Measurements from ENCODE around the gene SAMMSON.
A peak's percentile ranks its signal among the peaks of the same experiment; 100 is the strongest.

The SAMMSON gene

GRCh38 chr3:69987833-69988232, 11.7 kb upstream of the SAMMSON start:
- Histone ChIP-seq H3K27me3 (ENCODE audit: control insufficient read depth, insufficient read depth, low read length) (no peaks in the 10 kb centered on the region), H3K27ac (ENCODE audit: low read depth, low read length) (no peak overlapping the region), H3K4me1 (ENCODE audit: control insufficient read depth, insufficient read depth, low read length) (no peaks in the 10 kb centered on the region), H3K36me3 (ENCODE audit: control insufficient read depth, insufficient read depth, low read length) (no peaks in the 10 kb centered on the region), H3K4me3 (ENCODE audit: low read length) (no peak overlapping the region), H3K9ac (ENCODE audit: low read length) (no peak overlapping the region)

GRCh38 chr3:69993757-69994156, 5.8 kb upstream of the SAMMSON start:
- Histone ChIP-seq H3K4me3 (ENCODE audit: low read length) (no peak overlapping the region), H3K27me3 (ENCODE audit: control insufficient read depth, insufficient read depth, low read length) (no peaks in the 10 kb centered on the region), H3K9ac (ENCODE audit: low read length) (no peak overlapping the region), H3K27ac (ENCODE audit: low read depth, low read length) (no peak overlapping the region), H3K36me3 (ENCODE audit: control insufficient read depth, insufficient read depth, low read length) (no peaks in the 10 kb centered on the region), H3K4me1 (ENCODE audit: control insufficient read depth, insufficient read depth, low read length) (no peaks in the 10 kb centered on the region)

- Histone ChIP-seq H3K9ac (ENCODE audit: low read length) (no peak overlapping the region), H3K27me3 (ENCODE audit: control insufficient read depth, insufficient read depth, low read length) (no peaks in the 10 kb centered on the region), H3K36me3 (ENCODE audit: control insufficient read depth, insufficient read depth, low read length) (no peaks in the 10 kb centered on the region), H3K27ac (ENCODE audit: low read depth, low read length) (no peak overlapping the region), H3K4me1 (ENCODE audit: control insufficient read depth, insufficient read depth, low read length) (no peaks in the 10 kb centered on the region), H3K4me3 (ENCODE audit: low read length) (no peak overlapping the region)
Observed at GRCh38 chr3:69994919-69995318, 4.6 kb upstream of the SAMMSON start.

GRCh38 chr3:69997631-69998307, 1.8 kb upstream of the SAMMSON start:
- peak overlapping the region; percentile 72 for H3K27ac ChIP-seq (ENCODE audit: low read depth, low read length)

GRCh38 chr3:69998759-69999139, 784 bp upstream of the SAMMSON start:
- Histone ChIP-seq H3K4me1 (ENCODE audit: control insufficient read depth, insufficient read depth, low read length) (no peaks in the 10 kb centered on the region), H3K4me3 (ENCODE audit: low read length) (no peak overlapping the region), H3K36me3 (ENCODE audit: control insufficient read depth, insufficient read depth, low read length) (no peaks in the 10 kb centered on the region), H3K9ac (ENCODE audit: low read length) (no peak overlapping the region), H3K27me3 (ENCODE audit: control insufficient read depth, insufficient read depth, low read length) (no peaks in the 10 kb centered on the region), H3K27ac (ENCODE audit: low read depth, low read length) (peak overlapping the region; percentile 72)

More at GRCh38 chr3:69997631-69998307, 1.8 kb upstream of the SAMMSON start:
- no peak overlapping the region for H3K9ac ChIP-seq (ENCODE audit: low read length)
- no peaks in the 10 kb centered on the region for H3K27me3 ChIP-seq (ENCODE audit: control insufficient read depth, insufficient read depth, low read length)
- no peak overlapping the region for H3K4me3 ChIP-seq (ENCODE audit: low read length)
- no peaks in the 10 kb centered on the region for H3K4me1 ChIP-seq (ENCODE audit: control insufficient read depth, insufficient read depth, low read length)
- H3K36me3 ChIP-seq (ENCODE audit: control insufficient read depth, insufficient read depth, low read length) = no peaks in the 10 kb centered on the region

GRCh38 chr3:70000028-70000410, 486 bp downstream of the SAMMSON start:
- H3K4me3 ChIP-seq (ENCODE audit: low read length) = no peak overlapping the region
- H3K27me3 ChIP-seq (ENCODE audit: control insufficient read depth, insufficient read depth, low read length) = no peaks in the 10 kb centered on the region
- peak overlapping the region; percentile 21 for H3K27ac ChIP-seq (ENCODE audit: low read depth, low read length)

GRCh38 chr3:70000563-70001081, 1.1 kb downstream of the SAMMSON start:
- Histone ChIP-seq H3K4me3 (ENCODE audit: low read length) (no peak overlapping the region), H3K4me1 (ENCODE audit: control insufficient read depth, insufficient read depth, low read length) (no peaks in the 10 kb centered on the region), H3K9ac (ENCODE audit: low read length) (no peak overlapping the region), H3K27me3 (ENCODE audit: control insufficient read depth, insufficient read depth, low read length) (no peaks in the 10 kb centered on the region), H3K27ac (ENCODE audit: low read depth, low read length) (no peak overlapping the region), H3K36me3 (ENCODE audit: control insufficient read depth, insufficient read depth, low read length) (no peaks in the 10 kb centered on the region)

More at GRCh38 chr3:70000028-70000410, 486 bp downstream of the SAMMSON start:
- Histone ChIP-seq H3K36me3 (ENCODE audit: control insufficient read depth, insufficient read depth, low read length) (no peaks in the 10 kb centered on the region), H3K4me1 (ENCODE audit: control insufficient read depth, insufficient read depth, low read length) (no peaks in the 10 kb centered on the region), H3K9ac (ENCODE audit: low read length) (no peak overlapping the region)

- Histone ChIP-seq H3K4me3 (ENCODE audit: low read length) (no peak overlapping the region), H3K4me1 (ENCODE audit: control insufficient read depth, insufficient read depth, low read length) (no peaks in the 10 kb centered on the region), H3K27ac (ENCODE audit: low read depth, low read length) (no peak overlapping the region), H3K27me3 (ENCODE audit: control insufficient read depth, insufficient read depth, low read length) (no peaks in the 10 kb centered on the region), H3K36me3 (ENCODE audit: control insufficient read depth, insufficient read depth, low read length) (no peaks in the 10 kb centered on the region), H3K9ac (ENCODE audit: low read length) (no peak overlapping the region)
Observed at GRCh38 chr3:70003119-70003518, 3.6 kb downstream of the SAMMSON start.

GRCh38 chr3:70006089-70006488, 6.6 kb downstream of the SAMMSON start:
- no peak overlapping the region for H3K27ac ChIP-seq (ENCODE audit: low read depth, low read length)
- no peak overlapping the region for H3K9ac ChIP-seq (ENCODE audit: low read length)
- H3K36me3 ChIP-seq (ENCODE audit: control insufficient read depth, insufficient read depth, low read length) = no peaks in the 10 kb centered on the region
- H3K4me1 ChIP-seq (ENCODE audit: control insufficient read depth, insufficient read depth, low read length) = no peaks in the 10 kb centered on the region
- H3K4me3 ChIP-seq (ENCODE audit: low read length) = no peak overlapping the region
- no peaks in the 10 kb centered on the region for H3K27me3 ChIP-seq (ENCODE audit: control insufficient read depth, insufficient read depth, low read length)

- Histone ChIP-seq H3K4me3 (ENCODE audit: low read length) (no peak overlapping the region), H3K27me3 (ENCODE audit: control insufficient read depth, insufficient read depth, low read length) (no peaks in the 10 kb centered on the region), H3K4me1 (ENCODE audit: control insufficient read depth, insufficient read depth, low read length) (peaks cover 4% of the 10 kb centered on the region), H3K36me3 (ENCODE audit: control insufficient read depth, insufficient read depth, low read length) (no peaks in the 10 kb centered on the region), H3K27ac (ENCODE audit: low read depth, low read length) (no peak overlapping the region), H3K9ac (ENCODE audit: low read length) (no peak overlapping the region)
Observed at GRCh38 chr3:70010346-70010745, 10.8 kb downstream of the SAMMSON start.

GRCh38 chr3:70011582-70011981, 12.0 kb downstream of the SAMMSON start:
- no peaks in the 10 kb centered on the region for H3K36me3 ChIP-seq (ENCODE audit: control insufficient read depth, insufficient read depth, low read length)
- H3K27me3 ChIP-seq (ENCODE audit: control insufficient read depth, insufficient read depth, low read length) = no peaks in the 10 kb centered on the region
- H3K4me1 ChIP-seq (ENCODE audit: control insufficient read depth, insufficient read depth, low read length) = peaks cover 4% of the 10 kb centered on the region
- no peak overlapping the region for H3K4me3 ChIP-seq (ENCODE audit: low read length)
- H3K27ac ChIP-seq (ENCODE audit: low read depth, low read length) = no peak overlapping the region
- H3K9ac ChIP-seq (ENCODE audit: low read length) = no peak overlapping the region

- H3K9ac ChIP-seq (ENCODE audit: low read length) = no peak overlapping the region
- no peak overlapping the region for H3K27ac ChIP-seq (ENCODE audit: low read depth, low read length)
- H3K4me1 ChIP-seq (ENCODE audit: control insufficient read depth, insufficient read depth, low read length) = no peaks in the 10 kb centered on the region
- no peaks in the 10 kb centered on the region for H3K27me3 ChIP-seq (ENCODE audit: control insufficient read depth, insufficient read depth, low read length)
- no peak overlapping the region for H3K4me3 ChIP-seq (ENCODE audit: low read length)
- H3K36me3 ChIP-seq (ENCODE audit: control insufficient read depth, insufficient read depth, low read length) = no peaks in the 10 kb centered on the region
Observed at GRCh38 chr3:70020906-70021660, 21.6 kb downstream of the SAMMSON start.

Data from rectal smooth muscle tissue (tissue), 1 donor.